Gastroesophageal sphincter (tissue), 4 donors: ENCODE measurements around the gene DHDDS. TPM values are rescaled to one million over a fixed set of nuclear protein-coding genes. Genes with fewer than 3 reads are reported as not detected.

Source experiments
- ATAC-seq: fragments of 150-250 bp; one replicate; pipeline ENCODE4 v1.9.1; 2016; ENCODE audit warnings: mild to moderate bottlenecking, moderate library complexity
- H3K27ac ChIP-seq, 4 donors: fragments of 200-600 bp; sonication (generic) in 3 of 4; 1 replicate in 3 of 4; 2 replicates in 1 of 4; pipeline ENCODE4 v1.5.1; 2016 to 2019
- H3K27me3 ChIP-seq: fragments of 200-600 bp; sonication (generic); one replicate; pipeline ENCODE4 v1.5.1; 2019
- H3K36me3 ChIP-seq, 2 donors: fragments of 200-600 bp; sonication (generic); one replicate each; pipeline ENCODE4 v1.5.1; 2019; ENCODE audit warnings: control low read depth in 1 of 2
- H3K4me1 ChIP-seq, 3 donors: fragments of 200-600 bp; sonication (generic); 1 replicate in 2 of 3; 2 replicates in 1 of 3; pipeline ENCODE4 v1.5.1; 2016 to 2019; ENCODE audit warnings: control low read depth in 2 of 3
- H3K4me3 ChIP-seq, 2 donors: fragments of 200-600 bp; sonication (generic); one replicate each; pipeline ENCODE4 v1.5.1; 2019; ENCODE audit warnings: mild to moderate bottlenecking in 1 of 2, moderate library complexity in 1 of 2
- H3K9me3 ChIP-seq, 3 donors: fragments of 200-600 bp; sonication (generic); one replicate each; pipeline ENCODE4 v1.5.1; 2017 to 2019; ENCODE audit warnings: control low read depth in 2 of 3
- CTCF ChIP-seq, 4 experiments: fragments of 200-600 bp in 2 of 4; fragments of 450-650 bp in 2 of 4; sonication (generic) in 1 of 4; IDR thresholded peaks; one replicate each; pipeline ENCODE4 v1.5.1; 2017 to 2019; ENCODE audit warnings: antibody characterized with exemption in 4 of 4, mild to moderate bottlenecking in 2 of 4, moderate library complexity in 2 of 4
- EP300 ChIP-seq: sonication (generic); formaldehyde crosslinking; IDR thresholded peaks from one replicate; pipeline ENCODE4 v1.6.1; 2017; ENCODE audit warnings: antibody characterized with exemption, mild to moderate bottlenecking
- POLR2A ChIP-seq, 2 donors: fragments of 450-650 bp; IDR thresholded peaks; one replicate each; pipeline ENCODE4 v1.6.1; 2017; ENCODE audit warnings: antibody characterized with exemption in 2 of 2, mild to moderate bottlenecking in 2 of 2, moderate library complexity in 1 of 2
- POLR2AphosphoS5 ChIP-seq: sonication (generic); formaldehyde crosslinking; IDR thresholded peaks from one replicate; pipeline ENCODE4 v1.6.1; 2017; ENCODE audit warnings: antibody characterized with exemption
- WGBS, 2 donors: methylation state at CpG; one replicate each; pipeline ENCODE4 v1.1.5; 2018; ENCODE audit warnings: low coverage in 1 of 2; 5-methylcytosine and 5-hydroxymethylcytosine counted together
- total RNA-seq, 4 donors: library from RNA; depleted of rRNA; stranded (reverse); fragments of >200 nt; gene quantifications; one replicate each; pipeline ENCODE4 v1.1.0, GENCODE V29; 2016

DHDDS gene
- total RNA-seq, 4 donors from 2014 or later = 23.6 to 36.4 (median 31.7) TPM

DNA sequence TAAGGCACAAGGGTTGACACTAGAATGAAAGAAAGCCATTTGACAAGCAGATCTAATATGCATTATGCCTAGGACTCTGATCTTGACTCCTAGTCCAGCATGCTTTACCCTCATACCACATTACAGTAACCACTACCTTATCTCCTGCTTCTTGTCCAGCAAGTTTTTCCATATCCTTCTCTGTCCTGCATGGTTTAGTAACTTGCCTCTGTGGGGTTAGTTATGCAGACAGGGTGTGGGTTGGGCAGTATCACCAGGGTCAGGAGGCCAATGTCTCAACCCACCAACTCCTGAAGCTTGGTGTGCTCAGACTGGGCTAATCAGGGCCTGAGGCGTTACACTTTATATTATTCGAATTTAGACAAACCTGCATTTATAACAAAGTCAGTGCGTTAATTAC, 18.8 kb downstream of the DHDDS start:
- Histone ChIP-seq H3K4me1 (no peaks in the 10 kb centered on the region), H3K27me3 (no peaks in the 10 kb centered on the region), H3K36me3 (peaks cover 0 to 98% of the 10 kb centered on the region in 2 donors), H3K9me3 (no peaks in the 10 kb centered on the region), H3K4me3 (no peak overlapping the region), H3K27ac (no peak overlapping the region)
- TF ChIP-seq CTCF (IDR thresholded peaks at IDR 0.05) (no peak), POLR2A (IDR thresholded peaks at IDR 0.05) (no peak), POLR2AphosphoS5 (no peak), EP300 (no peak)
- WGBS, 2 donors = 81 to 92% methylated on average over 3 of the region's 3 CpGs
- ATAC-seq = no peak

GRCh38 chr1:26452459-26453183, 20.5 kb downstream of the DHDDS start:
- H3K36me3 ChIP-seq = peaks cover 0 to 95% of the 10 kb centered on the region in 2 donors
- H3K4me1 ChIP-seq = no peaks in the 10 kb centered on the region
- H3K27ac ChIP-seq = no peak overlapping the region
- no peaks in the 10 kb centered on the region for H3K27me3 ChIP-seq
- 87 to 89% methylated on average over 3 to 4 of the region's 5 CpGs for WGBS, 2 donors
- TF ChIP-seq CTCF (IDR thresholded peaks at IDR 0.05) (no peak), POLR2A (IDR thresholded peaks at IDR 0.05) (no peak), POLR2AphosphoS5 (no peak), EP300 (no peak)
- H3K9me3 ChIP-seq = no peaks in the 10 kb centered on the region
- H3K4me3 ChIP-seq = no peak overlapping the region
- ATAC-seq = no peak

DNA sequence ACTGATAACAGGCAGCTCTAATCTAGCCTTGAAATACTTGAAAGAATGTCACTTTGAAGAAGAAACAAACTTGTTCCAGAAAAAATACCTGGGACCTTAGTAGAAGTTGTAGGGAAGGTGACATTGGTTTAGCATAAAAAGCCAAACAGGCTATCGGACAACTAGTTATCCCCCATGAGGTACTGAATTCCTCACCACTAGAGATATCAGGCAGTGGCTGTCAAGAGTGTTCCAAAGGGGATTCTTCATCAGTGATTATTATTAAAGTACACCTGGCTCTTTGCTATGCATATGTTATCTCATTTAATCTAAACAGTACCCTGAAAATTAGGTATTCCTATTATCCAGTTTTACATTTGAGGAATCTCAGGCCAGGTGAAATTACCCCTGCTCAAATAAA, 27.0 kb downstream of the DHDDS start:
- Histone ChIP-seq H3K4me3 (no peak overlapping the region), H3K27ac (no peak overlapping the region), H3K9me3 (no peaks in the 10 kb centered on the region), H3K4me1 (no peaks in the 10 kb centered on the region), H3K36me3 (peaks cover 0 to 98% of the 10 kb centered on the region in 2 donors), H3K27me3 (no peaks in the 10 kb centered on the region)
- TF ChIP-seq POLR2AphosphoS5 = no peak
- no peak for TF ChIP-seq EP300
- no peak for TF ChIP-seq CTCF (IDR thresholded peaks at IDR 0.05)
- TF ChIP-seq POLR2A (IDR thresholded peaks at IDR 0.05) = no peak
- no peak for ATAC-seq
- WGBS, 2 donors = 91% methylated on average over 1 of the region's 1 CpG

DNA sequence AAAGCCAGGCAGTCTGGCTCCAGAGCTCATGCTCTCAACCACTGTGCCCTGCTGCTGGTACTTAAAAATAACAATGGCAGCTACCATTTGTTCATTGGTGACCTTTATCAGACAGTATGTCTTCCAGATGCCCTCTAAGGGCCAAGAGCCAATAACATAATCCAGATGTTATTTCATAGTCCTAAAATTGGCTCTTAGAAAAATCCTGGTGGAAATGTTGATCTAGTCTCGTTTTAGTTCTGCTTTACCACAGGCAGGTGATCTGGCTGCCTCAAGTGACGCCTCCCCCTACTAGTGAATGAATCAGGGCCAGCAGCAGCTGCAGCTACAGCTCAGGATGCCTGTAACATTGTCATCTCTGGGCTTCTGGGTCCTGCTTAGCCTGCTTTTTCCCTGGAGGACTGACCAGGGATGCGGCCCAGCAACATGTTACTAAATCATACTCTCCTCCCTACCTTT, 27.5 kb downstream of the DHDDS start:
- no peak for TF ChIP-seq EP300
- no peak for TF ChIP-seq CTCF (IDR thresholded peaks at IDR 0.05)
- TF ChIP-seq POLR2AphosphoS5 = no peak
- no peak for ATAC-seq
- Histone ChIP-seq H3K9me3 (no peaks in the 10 kb centered on the region), H3K27ac (no peak overlapping the region), H3K27me3 (no peaks in the 10 kb centered on the region), H3K36me3 (peaks cover 0 to 98% of the 10 kb centered on the region in 2 donors), H3K4me3 (no peak overlapping the region), H3K4me1 (no peaks in the 10 kb centered on the region)
- 63% methylated on average over 3 of the region's 3 CpGs; no CpG with 5 or more reads in 1 of the 2 donors for WGBS, 2 donors

DNA sequence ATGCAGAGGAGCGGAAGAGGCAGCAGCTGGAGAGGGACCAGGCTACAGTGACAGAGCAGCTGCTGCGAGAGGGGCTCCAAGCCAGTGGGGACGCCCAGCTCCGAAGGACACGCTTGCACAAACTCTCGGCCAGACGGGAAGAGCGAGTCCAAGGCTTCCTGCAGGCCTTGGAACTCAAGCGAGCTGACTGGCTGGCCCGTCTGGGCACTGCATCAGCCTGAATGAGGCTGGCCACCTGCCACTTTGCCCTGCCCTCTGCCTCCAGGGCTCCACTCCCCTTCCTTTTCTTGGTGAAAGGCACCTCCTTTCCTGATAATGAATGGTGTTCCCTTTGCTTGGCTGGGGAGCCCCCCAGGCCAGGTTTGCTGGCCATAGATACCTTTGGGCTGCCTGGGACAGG, 36.8 kb downstream of the DHDDS start:
- H3K4me1 ChIP-seq = peaks cover 0 to 27% (median 13%) of the 10 kb centered on the region in 3 donors
- H3K36me3 ChIP-seq = peaks cover 0 to 61% of the 10 kb centered on the region in 2 donors
- H3K27ac ChIP-seq = no peak overlapping the region
- no peak for TF ChIP-seq EP300
- TF ChIP-seq CTCF (IDR thresholded peaks at IDR 0.05) = no peak
- TF ChIP-seq POLR2A (IDR thresholded peaks at IDR 0.05) = no peak
- TF ChIP-seq POLR2AphosphoS5 = no peak
- no peak overlapping the region for H3K4me3 ChIP-seq
- H3K27me3 ChIP-seq = no peaks in the 10 kb centered on the region
- WGBS, 2 donors = 70% methylated on average over 2 of the region's 10 CpGs; no CpG with 5 or more reads in 1 of the 2 donors
- ATAC-seq = no peak
- H3K9me3 ChIP-seq = no peaks in the 10 kb centered on the region
